ENCODE data around the gene ABHD16A.

The ABHD16A gene

GRCh38 chr6:31741815-31742214 lies 38.7 kb upstream of the ABHD16A start:
- no peak for DNase-seq (ENCODE audit: extremely low read depth, low read depth)
- H3K4me3 ChIP-seq (replicated peaks; ENCODE audit: low read depth, low read length) = no peak overlapping the region
- TF ChIP-seq CTCF (IDR thresholded peaks at IDR 0.05; ENCODE audit: low read depth, low read length, missing control alignments) = no peak

- DNase-seq (ENCODE audit: extremely low read depth, low read depth) = no peak
- H3K4me3 ChIP-seq (replicated peaks; ENCODE audit: low read depth, low read length) = peak overlapping the region; percentile 60
- no peak for TF ChIP-seq CTCF (IDR thresholded peaks at IDR 0.05; ENCODE audit: low read depth, low read length, missing control alignments)
Measured at GRCh38 chr6:31740397-31741223, 37.5 kb upstream of the ABHD16A start.

GRCh38 chr6:31739639-31740396 lies 36.7 kb upstream of the ABHD16A start, which contains the start of gene MSH5:
TSS of gene MSH5 (plus strand) at chr6:31740005. CDS start at chr6:31740467, 462 bp downstream.
- H3K4me3 ChIP-seq (replicated peaks; ENCODE audit: low read depth, low read length) = peak within 1 kb of the TSS; percentile 60
- DNase-seq (ENCODE audit: extremely low read depth, low read depth) = peak; percentile 98
- no peak for TF ChIP-seq CTCF (IDR thresholded peaks at IDR 0.05; ENCODE audit: low read depth, low read length, missing control alignments)

- DNase-seq (ENCODE audit: extremely low read depth, low read depth) = peak; percentile 78
- peak overlapping the region; percentile 18 for H3K4me3 ChIP-seq (replicated peaks; ENCODE audit: low read depth, low read length)
- TF ChIP-seq CTCF (IDR thresholded peaks at IDR 0.05; ENCODE audit: low read depth, low read length, missing control alignments) = peak; percentile 30
Measured at GRCh38 chr6:31737991-31738979, 35.2 kb upstream of the ABHD16A start.

- DNase-seq (ENCODE audit: extremely low read depth, low read depth) = no peak
- no peak overlapping the region for H3K4me3 ChIP-seq (replicated peaks; ENCODE audit: low read depth, low read length)
- no peak for TF ChIP-seq CTCF (IDR thresholded peaks at IDR 0.05; ENCODE audit: low read depth, low read length, missing control alignments)
Measured at GRCh38 chr6:31737315-31737990, 34.3 kb upstream of the ABHD16A start.

Data from HFF-Myc (cell line).